NCI-H524 treated with DMSO at 0.1 percent for 48 hours (cell line): Measurements from ENCODE around the gene BACH2.
"Not testable (repeated sequence)": the region's sequence is repeated elsewhere in the genome, so short reads cannot be mapped to it uniquely, and the experiment has no call there.

ENCODE experiments used
- DNase-seq: peaks from one replicate; lab custom pipeline; 2025; lab: John Stamatoyannopoulos, UW

The BACH2 gene

DNA sequence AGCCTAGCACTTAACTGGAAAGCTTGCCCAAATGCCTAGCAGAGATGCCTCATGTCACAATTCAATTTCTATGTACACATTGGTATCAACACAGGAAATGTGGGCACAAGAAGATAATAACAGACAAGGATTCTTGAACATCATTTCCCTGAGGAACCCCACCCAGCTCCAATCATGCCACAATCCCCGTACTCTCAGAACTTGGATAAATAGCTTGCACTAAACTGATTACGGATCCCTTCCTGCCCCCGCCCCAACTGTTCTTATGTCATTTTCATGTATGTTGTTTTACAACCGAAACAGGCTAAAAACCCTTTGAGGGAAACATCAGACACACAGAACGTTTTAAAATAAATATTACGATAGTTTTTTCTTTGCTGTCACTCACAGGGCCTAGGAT is 87.1 kb downstream of the BACH2 start:
- no peak for DNase-seq

DNA sequence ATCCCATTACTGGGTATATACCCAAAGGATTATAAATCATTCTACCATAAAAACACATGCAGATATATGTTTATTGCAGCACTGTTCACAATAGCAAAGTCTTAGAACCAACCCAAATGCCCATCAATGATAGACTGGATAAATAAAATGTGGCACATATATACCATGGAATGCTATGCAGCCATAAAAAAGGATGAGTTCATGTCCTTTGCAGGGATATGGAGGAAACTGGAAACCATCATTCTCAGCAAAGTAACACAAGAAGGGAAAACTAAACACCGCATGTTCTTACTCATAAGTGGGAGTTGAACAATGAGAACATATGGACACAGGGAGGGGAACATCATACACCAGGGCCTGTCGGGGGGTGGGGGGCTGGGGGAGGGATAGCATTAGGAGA is 88.0 kb downstream of the BACH2 start:
- not testable (repeated sequence) for DNase-seq

- DNase-seq: no peak
Observed at GRCh38 chr6:90204327-90205056, 92.2 kb downstream of the BACH2 start.

GRCh38 chr6:90203672-90204071 is 93.0 kb downstream of the BACH2 start:
- no peak for DNase-seq

DNA sequence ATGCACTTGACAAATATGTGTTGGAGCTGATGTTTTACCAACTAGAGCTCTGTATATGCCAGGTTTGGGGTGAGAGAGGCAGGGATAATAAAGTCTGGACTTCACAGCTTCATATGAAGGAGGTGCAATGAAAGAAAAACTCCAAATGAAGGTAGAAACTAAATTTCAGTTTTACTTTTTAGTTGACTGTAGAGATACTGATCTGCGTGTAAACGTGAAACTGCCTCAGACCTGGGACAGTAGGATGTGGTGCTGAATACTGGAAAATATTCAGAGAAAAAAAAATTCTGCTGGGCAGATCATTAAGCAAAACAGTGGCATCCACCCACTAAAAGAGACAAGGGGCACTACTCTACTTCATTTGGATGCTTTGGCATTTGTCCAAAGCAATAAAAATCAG is 94.5 kb downstream of the BACH2 start:
- DNase-seq: no peak

DNA sequence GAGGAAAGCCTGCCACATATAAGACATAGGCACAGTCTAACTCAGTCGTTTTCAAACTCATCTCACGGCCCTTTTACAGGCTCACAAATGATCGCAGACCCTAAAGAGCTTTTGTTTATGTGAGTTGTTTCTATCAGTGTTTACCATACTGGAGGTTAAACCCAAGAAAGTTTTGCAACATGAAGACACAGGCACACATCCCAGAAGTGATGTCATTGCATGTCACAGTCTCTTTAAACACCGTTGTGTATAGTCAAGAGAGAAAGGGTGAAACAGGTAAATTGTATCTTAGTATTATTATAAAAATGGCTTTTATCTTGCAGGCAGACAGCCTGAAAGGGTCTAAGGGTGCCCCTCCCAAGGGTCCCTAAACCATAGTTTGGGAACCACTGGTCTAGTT is 96.7 kb downstream of the BACH2 start:
- no peak for DNase-seq

- DNase-seq: no peak
Observed at GRCh38 chr6:90198758-90199425, 97.8 kb downstream of the BACH2 start.

GRCh38 chr6:90197854-90198496 is 98.7 kb downstream of the BACH2 start:
- DNase-seq: no peak

DNA sequence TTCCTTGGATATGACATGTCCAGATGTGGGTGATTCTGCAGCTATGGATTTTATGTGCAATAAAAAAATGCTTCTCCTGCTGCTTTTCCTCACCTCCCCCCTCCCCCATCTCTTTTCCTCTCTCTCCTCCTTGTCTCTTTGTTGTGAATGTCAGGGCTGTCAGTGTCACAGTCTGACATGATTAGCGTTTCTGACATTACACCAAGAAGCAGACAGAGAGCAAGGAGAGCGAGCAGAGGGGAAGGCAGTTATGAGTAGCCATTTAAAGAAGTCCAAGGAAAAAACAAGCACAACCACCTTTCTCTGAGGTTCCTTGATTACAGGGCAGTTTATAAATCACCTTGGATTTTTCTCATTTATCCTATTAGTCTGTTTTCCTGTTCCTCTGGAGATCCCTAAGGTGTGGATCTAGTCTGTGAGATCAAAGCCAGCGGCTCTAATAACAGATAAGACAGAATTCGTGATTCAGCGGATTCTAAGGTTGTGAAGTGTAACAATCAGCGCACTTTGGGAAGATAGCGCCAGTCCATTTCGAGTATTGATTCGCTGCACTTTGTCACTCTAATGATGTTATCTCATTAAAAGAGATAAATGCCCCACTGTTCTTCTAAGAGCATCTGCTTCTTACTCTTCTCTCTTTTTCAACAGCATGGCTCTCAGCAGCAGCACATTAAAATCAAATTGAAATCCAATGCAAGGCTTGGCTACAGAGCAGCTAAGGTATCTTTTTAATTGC is 101.4 kb downstream of the BACH2 start:
- DNase-seq: no peak

DNA sequence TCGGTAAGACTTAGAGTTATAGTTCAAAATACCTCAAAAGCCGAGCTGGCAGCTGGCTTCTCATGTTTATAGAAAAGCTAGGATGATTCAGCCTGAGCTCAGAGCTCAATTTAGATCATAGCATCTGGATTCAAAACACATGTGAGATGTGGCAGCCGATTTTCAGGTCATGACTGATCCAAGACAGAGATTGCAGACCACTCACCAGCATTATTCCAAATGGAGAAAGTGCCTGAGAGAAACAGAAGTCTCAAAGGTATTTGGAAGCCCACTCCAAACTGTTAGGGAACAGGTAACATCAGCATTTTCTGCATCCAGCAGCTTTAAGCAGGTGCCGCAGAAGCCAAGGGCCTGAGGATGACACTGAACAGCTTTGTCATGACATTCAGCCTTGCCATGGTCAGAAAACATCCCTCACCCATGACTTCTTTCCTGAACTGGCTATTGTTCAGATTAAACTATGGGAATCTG is 102.2 kb downstream of the BACH2 start:
- no peak for DNase-seq

DNA sequence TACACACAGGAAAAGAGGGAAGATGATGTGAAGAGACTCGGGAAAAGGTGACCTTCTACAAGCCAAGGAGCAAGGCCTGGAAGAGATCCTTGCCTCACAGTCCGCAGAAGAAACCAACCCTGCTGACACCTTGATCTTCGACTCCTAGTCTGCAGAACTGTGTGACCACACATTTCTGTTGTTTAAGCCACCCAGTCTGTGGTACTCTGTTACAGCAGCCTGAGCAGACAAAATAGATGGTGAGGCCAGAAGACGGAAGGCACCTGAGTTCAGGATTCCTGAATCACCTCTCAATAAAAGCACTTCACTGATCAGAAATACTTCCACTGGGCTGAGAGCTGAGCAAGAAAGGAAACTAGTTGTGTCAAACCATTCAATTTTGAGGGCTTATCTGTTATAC is 103.3 kb downstream of the BACH2 start:
- no peak for DNase-seq

- no peak for DNase-seq
Observed at GRCh38 chr6:90192857-90193256, 103.8 kb downstream of the BACH2 start.

- no peak for DNase-seq
Observed at GRCh38 chr6:90190752-90191395, 105.8 kb downstream of the BACH2 start.

DNA sequence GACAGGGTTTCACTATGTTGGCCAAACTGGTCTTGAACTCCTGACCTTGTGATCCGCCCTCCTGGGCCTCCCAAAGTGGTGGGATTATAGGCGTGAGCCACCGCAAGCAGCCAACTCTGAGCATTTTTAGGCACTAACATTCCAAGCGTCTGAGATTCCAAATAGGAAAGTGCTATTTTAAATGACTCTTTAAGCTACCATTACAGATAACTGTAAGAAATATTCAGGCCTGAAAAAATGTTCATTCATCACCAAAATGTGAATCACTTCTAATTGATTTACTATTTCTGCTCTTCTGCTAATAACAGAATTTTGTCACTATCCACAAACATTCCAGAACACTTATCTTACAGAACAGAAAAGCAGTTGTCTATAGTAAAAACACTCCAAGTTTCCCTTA is 106.5 kb downstream of the BACH2 start:
- no peak for DNase-seq

DNA sequence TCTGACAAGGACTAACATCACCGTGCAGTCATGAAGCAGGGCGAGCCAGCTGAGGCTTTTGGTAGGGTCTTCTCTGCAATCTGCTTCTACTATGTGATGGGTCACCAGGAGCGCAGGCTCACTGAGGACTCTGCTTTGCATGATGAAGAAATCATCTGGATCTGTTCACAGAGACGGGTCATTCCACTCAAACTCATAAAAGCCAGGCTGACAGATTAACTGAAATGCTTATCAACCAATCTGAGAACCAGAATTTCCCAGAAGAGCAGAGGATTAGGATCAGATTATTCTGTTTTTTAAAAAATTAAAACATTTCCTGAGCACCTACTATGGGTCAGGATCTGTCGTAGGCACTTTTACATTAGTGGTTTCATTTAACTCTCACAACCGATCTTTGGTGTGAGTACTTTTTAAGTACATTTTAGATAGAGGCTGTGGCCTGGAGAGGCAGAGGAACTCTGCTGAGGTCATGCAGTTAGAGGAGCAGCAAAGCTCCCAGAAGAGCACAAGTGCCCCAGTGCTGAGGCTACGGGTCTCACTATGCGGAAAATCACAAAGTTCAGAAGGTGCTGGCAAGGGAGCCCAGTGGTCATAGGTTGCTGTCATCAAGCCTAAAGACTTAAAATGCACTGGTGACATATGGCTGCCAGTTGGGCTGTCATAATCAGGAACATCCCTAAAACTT is 109.1 kb downstream of the BACH2 start:
- no peak for DNase-seq

GRCh38 chr6:90186637-90187371 is 109.8 kb downstream of the BACH2 start:
- DNase-seq: no peak

- DNase-seq: no peak
Observed at GRCh38 chr6:90186026-90186425, 110.6 kb downstream of the BACH2 start.

- DNase-seq: no peak
Observed at GRCh38 chr6:90184334-90185298, 112.0 kb downstream of the BACH2 start.

GRCh38 chr6:90183587-90184333 is 112.9 kb downstream of the BACH2 start:
- no peak for DNase-seq
